Heart right ventricle (tissue), 16 donors: ENCODE measurements around the gene RNASE7. TPM values are rescaled to one million over a fixed set of nuclear protein-coding genes. Genes with fewer than 3 reads are reported as not detected.

ENCODE experiments used
- ATAC-seq, 8 donors: fragments of 200-7000 bp; cut with Tn5 transposase; one replicate each; pipeline ENCODE4 v1.9.1; 2020; ENCODE audit warnings: mild to moderate bottlenecking in 8 of 8, moderate library complexity in 8 of 8, moderate number of reproducible peaks in 1 of 8
- DNase-seq, 2 donors: peaks; one replicate each; pipeline ENCODE4 v3.0.0-alpha.2; 2020
- H3K27ac ChIP-seq, 10 donors: fragments of 200-600 bp; sonication (generic) in 2 of 10; one replicate each; pipeline versions ENCODE4 v1.5.0 to v1.8.0; 2020 to 2022; ENCODE audit warnings: mild to moderate bottlenecking in 3 of 10
- H3K27me3 ChIP-seq, 7 donors: fragments of 200-600 bp; one replicate each; pipeline ENCODE4 v1.8.0; 2021 to 2022; ENCODE audit warnings: mild to moderate bottlenecking in 2 of 7
- H3K36me3 ChIP-seq, 9 donors: fragments of 200-600 bp; sonication (generic) in 1 of 9; one replicate each; pipeline versions ENCODE4 v1.5.0 to v1.8.0; 2020 to 2022; ENCODE audit warnings: mild to moderate bottlenecking in 2 of 9
- H3K4me1 ChIP-seq, 9 donors: fragments of 200-600 bp; sonication (generic) in 1 of 9; one replicate each; pipeline versions ENCODE4 v1.5.0 to v1.8.0; 2020 to 2022; ENCODE audit warnings: mild to moderate bottlenecking in 4 of 9
- H3K4me3 ChIP-seq, 10 donors: fragments of 200-600 bp; sonication (generic) in 2 of 10; one replicate each; pipeline versions ENCODE4 v1.5.0 to v1.8.0; 2020 to 2022; ENCODE audit warnings: mild to moderate bottlenecking in 7 of 10, moderate library complexity in 2 of 10
- H3K9me3 ChIP-seq, 11 donors: fragments of 200-600 bp in 10 of 11; sonication (generic) in 2 of 11; one replicate each; pipeline versions ENCODE4 v1.5.0 to v1.8.0; 2013 to 2022; ENCODE audit warnings: mild to moderate bottlenecking in 2 of 11, control low read depth in 1 of 11, moderate library complexity in 1 of 11
- WGBS, 2 donors: extraction: QIAGEN DNeasy Blood & Tissue Kit; methylation state at CpG; one replicate each; pipeline ENCODE4 v1.1.7; 2013; ENCODE audit warnings: inconsistent platforms in 1 of 2; 5-methylcytosine and 5-hydroxymethylcytosine counted together
- intact Hi-C, 10 donors: fragments of 100-400 bp; cut with DNase I; formaldehyde crosslinking; loops; one replicate each; pipeline versions ENCODE4 v1.11.1 to v1.14.2; 2022
- polyA plus RNA-seq, 2 donors: library from polyadenylated mRNA; stranded (reverse); fragments of 200-250 nt; gene quantifications; one replicate each; pipeline ENCODE4 v1.2.3, GENCODE V29; 2013
- total RNA-seq, 10 donors: library from RNA; stranded (reverse); fragmentation: NEBNext Ultra II Directional in 3 of 10; extraction: Animal tissue kit (Norgen Biotek cat#: 25700) in 3 of 10; gene quantifications; one replicate each; pipeline versions ENCODE4 v1.2.1 to v1.2.4, GENCODE V29; 2021 to 2023
- TF ChIP-seq, protein P1 (sequence below), 9 donors: fragments of 200-600 bp; sonication (generic) in 2 of 9; IDR thresholded peaks; one replicate each; pipeline versions ENCODE4 v1.5.0 to v1.8.0; 2021 to 2022; ENCODE audit warnings: antibody characterized with exemption in 9 of 9, mild to moderate bottlenecking in 5 of 9, moderate library complexity in 1 of 9
- donor health status: Arrhythmogenic right ventricular cardiomyopathy.
- donor health status: ischemic (EF 13 %, LVEDD 7.1; RV severe dilation, severe dysfunction).
- donor health status: healthy with polysubstance abuse.
- donor health status: DM: no; HTN: yes; CAD: no.
- donor health status: DM: no; HTN: no; CAD: no.
- donor health status: ischemic (EF 25% LVEDD 6.9; RV normal size, moderate dysfunction).
- donor health status: ischemic (EF 25% LVEDD 5.7; RV mildly dilated, moderate dysfunction).
- donor health status: healthy.
- donor health status: DM: yes; HTN: yes; CAD: no.
- donor health status: Ischemic cardiomyopathy.
- donor health status: ischemic (EF 35%, LVEDD 5.7; RV mildly dilated, moderate dysfunction).
- donor health status: nonischemic (EF 11% LVEDD 7.7; RV severe dilation, severe dysfunction).
- donor health status: DM: yes; HTN: yes; CAD: no.
- donor health status: PGD.
- donor health status: ischemic (EF 29% LVEDD 5.4; RV normal size, mild dysfunction).
- donor health status: nonischemic (EF 23%, LVEDD 6.1; RV moderate dilation, normal function).

Gene RNASE7
- total and polyA plus RNA-seq, 12 donors = 0.03 TPM; not detected in 11

DNA sequence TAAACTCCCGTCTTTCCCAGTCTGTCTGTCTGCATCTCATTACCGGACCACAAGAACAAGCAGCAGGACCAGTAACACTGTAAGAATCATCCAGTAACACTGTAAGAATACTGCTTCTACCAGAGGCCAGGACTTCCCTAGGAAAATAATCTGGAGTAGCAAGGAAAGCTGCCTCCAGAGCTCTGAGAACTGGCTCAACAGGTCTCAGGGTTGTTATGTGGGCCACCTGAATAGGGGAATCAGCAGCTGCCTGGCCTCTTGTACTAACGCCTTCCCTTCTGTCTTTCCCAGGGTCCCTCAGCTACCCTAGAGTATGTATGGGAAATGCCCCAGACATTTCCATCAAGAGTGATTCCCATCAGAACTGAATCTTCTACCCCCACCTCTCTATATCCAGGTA is 44.0 kb upstream of the RNASE7 start:
- WGBS, 2 donors = 74 to 78% methylated on average over 3 of the region's 3 CpGs

DNA sequence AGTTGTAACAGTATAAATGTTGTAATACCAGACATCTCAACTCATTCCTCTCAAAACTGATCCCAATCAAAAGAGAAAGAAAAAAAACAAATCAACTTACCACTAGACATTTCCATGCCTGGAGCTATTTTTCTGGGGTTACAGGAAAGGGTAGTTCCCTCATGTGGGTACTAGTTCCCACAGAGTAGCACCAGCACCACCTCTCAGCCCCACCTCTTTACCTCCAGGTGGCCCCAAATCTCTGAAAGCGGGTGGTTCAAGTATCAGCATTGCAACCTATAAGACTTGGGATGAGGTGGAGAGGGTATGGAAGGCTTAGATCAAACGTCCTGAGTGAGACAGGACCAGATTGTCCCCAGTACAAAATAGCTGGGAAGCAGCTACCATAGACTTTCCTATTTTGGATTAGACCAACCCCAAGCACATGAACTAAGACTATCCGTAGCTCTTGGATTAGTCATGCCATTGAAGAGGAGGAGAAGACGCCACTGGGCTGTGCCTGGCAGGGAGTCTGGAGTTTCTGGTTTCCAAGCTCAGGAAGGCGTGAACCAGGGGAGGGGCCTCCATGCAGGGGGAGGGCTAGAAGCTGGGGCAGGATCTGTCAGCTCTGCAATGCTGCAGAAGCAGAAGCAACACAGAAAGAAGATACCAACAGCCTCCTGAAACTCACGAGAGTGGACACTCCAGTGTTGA is 43.3 kb upstream of the RNASE7 start, which contains the start of gene SLC39A2:
Gene SLC39A2 (plus strand): TSS at position 620 of the 693 bp plus-strand sequence. CDS start 154 bp downstream, outside the sequence.
- Histone ChIP-seq H3K4me3 (no peak within 1 kb of the TSS), H3K4me1 (peaks cover 0 to 13% (median 0%) of the 10 kb centered on the region in 9 donors), H3K9me3 (no peaks in the 10 kb centered on the region), H3K27ac (no peak within 1 kb of the TSS), H3K36me3 (peaks cover 0 to 43% (median 35%) of the 10 kb centered on the region in 9 donors), H3K27me3 (no peaks in the 10 kb centered on the region)
- intact Hi-C loops = no loop called here
- WGBS, 2 donors = 57 to 60% methylated on average over 6 of the region's 6 CpGs
- TF ChIP-seq, protein P1, sequence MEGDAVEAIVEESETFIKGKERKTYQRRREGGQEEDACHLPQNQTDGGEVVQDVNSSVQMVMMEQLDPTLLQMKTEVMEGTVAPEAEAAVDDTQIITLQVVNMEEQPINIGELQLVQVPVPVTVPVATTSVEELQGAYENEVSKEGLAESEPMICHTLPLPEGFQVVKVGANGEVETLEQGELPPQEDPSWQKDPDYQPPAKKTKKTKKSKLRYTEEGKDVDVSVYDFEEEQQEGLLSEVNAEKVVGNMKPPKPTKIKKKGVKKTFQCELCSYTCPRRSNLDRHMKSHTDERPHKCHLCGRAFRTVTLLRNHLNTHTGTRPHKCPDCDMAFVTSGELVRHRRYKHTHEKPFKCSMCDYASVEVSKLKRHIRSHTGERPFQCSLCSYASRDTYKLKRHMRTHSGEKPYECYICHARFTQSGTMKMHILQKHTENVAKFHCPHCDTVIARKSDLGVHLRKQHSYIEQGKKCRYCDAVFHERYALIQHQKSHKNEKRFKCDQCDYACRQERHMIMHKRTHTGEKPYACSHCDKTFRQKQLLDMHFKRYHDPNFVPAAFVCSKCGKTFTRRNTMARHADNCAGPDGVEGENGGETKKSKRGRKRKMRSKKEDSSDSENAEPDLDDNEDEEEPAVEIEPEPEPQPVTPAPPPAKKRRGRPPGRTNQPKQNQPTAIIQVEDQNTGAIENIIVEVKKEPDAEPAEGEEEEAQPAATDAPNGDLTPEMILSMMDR (IDR thresholded peaks at IDR 0.05) = no peak
- peak; percentile 31 to 69 (median 57) for ATAC-seq
- peak; percentile 25 to 45 for DNase-seq

More for the DNA sequence above, 44.0 kb upstream of the RNASE7 start:
- DNase-seq = no peak
- no peak overlapping the region for H3K27ac ChIP-seq
- H3K4me3 ChIP-seq = no peak overlapping the region
- ATAC-seq = no peak
- TF ChIP-seq, protein P1 (IDR thresholded peaks at IDR 0.05) = no peak
- peaks cover 0 to 50% (median 42%) of the 10 kb centered on the region in 9 donors for H3K36me3 ChIP-seq
- H3K9me3 ChIP-seq = no peaks in the 10 kb centered on the region
- peaks cover 0 to 6% (median 0%) of the 10 kb centered on the region in 9 donors for H3K4me1 ChIP-seq
- H3K27me3 ChIP-seq = no peaks in the 10 kb centered on the region
- intact Hi-C loops = no loop called here

DNA sequence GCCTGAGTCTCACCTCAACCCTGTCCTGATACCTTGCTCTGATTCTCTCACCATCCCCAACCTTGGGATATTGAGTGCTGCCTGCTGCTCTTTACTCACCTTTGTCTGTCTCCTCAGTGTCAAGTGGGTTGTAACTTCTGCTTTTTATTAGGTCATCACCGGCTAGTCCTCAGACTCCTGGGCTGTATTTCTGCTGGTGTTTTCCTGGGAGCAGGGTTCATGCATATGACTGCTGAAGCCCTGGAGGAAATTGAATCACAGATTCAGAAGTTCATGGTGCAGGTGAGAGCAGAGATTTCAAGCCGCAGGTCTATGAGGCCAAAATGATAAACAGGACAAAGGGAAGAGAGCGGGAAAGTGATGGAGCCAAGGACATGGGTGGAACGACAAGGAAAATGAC is 42.6 kb upstream of the RNASE7 start:
- Histone ChIP-seq H3K9me3 (no peaks in the 10 kb centered on the region), H3K36me3 (peaks cover 0 to 35% (median 28%) of the 10 kb centered on the region in 9 donors), H3K27me3 (no peaks in the 10 kb centered on the region), H3K27ac (no peak overlapping the region), H3K4me3 (no peak overlapping the region), H3K4me1 (peaks cover 0 to 14% (median 0%) of the 10 kb centered on the region in 9 donors)
- TF ChIP-seq, protein P1 (IDR thresholded peaks at IDR 0.05) = no peak
- 76% methylated on average over 4 of the region's 4 CpGs for WGBS, 2 donors
- no peak for DNase-seq
- intact Hi-C loops = no loop called here
- no peak for ATAC-seq

DNA sequence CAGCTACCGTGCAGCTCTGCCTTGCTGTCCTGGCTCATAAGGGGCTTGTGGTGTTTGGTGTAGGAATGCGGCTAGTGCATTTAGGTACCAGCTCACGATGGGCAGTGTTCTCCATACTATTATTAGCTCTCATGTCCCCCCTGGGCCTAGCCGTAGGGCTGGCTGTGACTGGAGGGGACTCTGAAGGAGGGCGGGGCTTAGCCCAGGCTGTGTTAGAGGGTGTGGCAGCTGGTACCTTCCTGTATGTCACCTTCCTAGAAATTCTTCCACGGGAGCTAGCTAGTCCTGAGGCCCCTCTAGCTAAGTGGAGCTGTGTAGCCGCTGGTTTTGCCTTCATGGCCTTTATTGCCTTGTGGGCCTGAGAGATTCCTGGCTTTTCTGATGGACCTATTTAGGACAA is 40.9 kb upstream of the RNASE7 start:
- Histone ChIP-seq H3K9me3 (no peaks in the 10 kb centered on the region), H3K36me3 (peaks cover 0 to 19% (median 11%) of the 10 kb centered on the region in 9 donors), H3K4me1 (peaks cover 0 to 17% (median 0%) of the 10 kb centered on the region in 9 donors), H3K27ac (no peak overlapping the region), H3K4me3 (no peak overlapping the region), H3K27me3 (no peaks in the 10 kb centered on the region)
- no peak for DNase-seq
- TF ChIP-seq, protein P1 (IDR thresholded peaks at IDR 0.05) = no peak
- intact Hi-C loops = no loop called here
- peak in 1 of 8 donors; percentile 35 for ATAC-seq
- WGBS, 2 donors = 61 to 68% methylated on average over 7 of the region's 7 CpGs
